ENCODE results near the gene ZNF324. TPM values are rescaled to one million over a fixed set of nuclear protein-coding genes. Genes with fewer than 3 reads are reported as not detected.

ZNF324 gene
- total RNA-seq, 3 donors from 2014 or later (not counting 1 experiment from before 2014, with no cell fraction given), result 21.3 to 23.7 (median 23.3) TPM

GRCh38 chr19:58514564-58515022 is 47.7 kb downstream of the ZNF324 start:
- Histone ChIP-seq H3K4me1 (ENCODE audit: control insufficient read depth, insufficient read depth, low read length) (peaks cover 44% of the 10 kb centered on the region), H3K4me3 (ENCODE audit: low read length) (no peak overlapping the region), H3K9me3 (ENCODE audit: control insufficient read depth, insufficient read depth, low read length) (no peaks in the 10 kb centered on the region), H3K27me3 (ENCODE audit: control insufficient read depth, insufficient read depth, low read length) (no peaks in the 10 kb centered on the region), H3K36me3 (ENCODE audit: control insufficient read depth, insufficient read depth, low read length) (peaks cover 16% of the 10 kb centered on the region), H3K27ac (ENCODE audit: low read length) (no peak overlapping the region)
- H3K36me3 Mint-ChIP-seq, result no peaks in the 10 kb centered on the region
- no peaks in the 10 kb centered on the region for H3K9me3 Mint-ChIP-seq
- peaks cover 15 to 48% of the 10 kb centered on the region in 2 donors for H3K4me1 Mint-ChIP-seq
- H3K4me3 Mint-ChIP-seq, result peak overlapping the region; percentile 47
- DNase-seq (peak in 1 of 2 donors; percentile 12), ATAC-seq (no peak)
- H3K27me3 Mint-ChIP-seq (ENCODE audit: low read depth in 2 of 2), result no peaks in the 10 kb centered on the region
- H3K27ac Mint-ChIP-seq, result peak overlapping the region; percentile 76 to 85
- intact Hi-C loops (cut with micrococcal nuclease), result loop anchor here (1.0 kb wide), 1 partner anchor 67 kb away; no protein-coding TSS in a partner anchor
- 83% methylated on average over 3 of the region's 3 CpGs for WGBS (ENCODE audit: insufficient coverage)
- TF ChIP-seq CTCF (IDR thresholded peaks at IDR 0.05), result no peak

GRCh38 chr19:58515259-58515658 is 48.4 kb downstream of the ZNF324 start:
- H3K9me3 Mint-ChIP-seq, result no peaks in the 10 kb centered on the region
- H3K27me3 Mint-ChIP-seq (ENCODE audit: low read depth in 2 of 2), result no peaks in the 10 kb centered on the region
- H3K27me3 ChIP-seq (ENCODE audit: control insufficient read depth, insufficient read depth, low read length), result no peaks in the 10 kb centered on the region
- H3K4me3 Mint-ChIP-seq, result peak overlapping the region; percentile 65
- no peaks in the 10 kb centered on the region for H3K36me3 Mint-ChIP-seq
- H3K4me1 Mint-ChIP-seq, result peaks cover 22 to 54% of the 10 kb centered on the region in 2 donors
- H3K36me3 ChIP-seq (ENCODE audit: control insufficient read depth, insufficient read depth, low read length), result peaks cover 16% of the 10 kb centered on the region
- no peak overlapping the region for H3K27ac ChIP-seq (ENCODE audit: low read length)
- H3K9me3 ChIP-seq (ENCODE audit: control insufficient read depth, insufficient read depth, low read length), result no peaks in the 10 kb centered on the region
- peaks cover 51% of the 10 kb centered on the region for H3K4me1 ChIP-seq (ENCODE audit: control insufficient read depth, insufficient read depth, low read length)
- H3K4me3 ChIP-seq (ENCODE audit: low read length), result no peak overlapping the region
- peak overlapping the region in 1 of 2 donors; percentile 23 for H3K27ac Mint-ChIP-seq
- no peak for DNase-seq
- intact Hi-C loops (cut with micrococcal nuclease), result no loop called here
- no peak for ATAC-seq
- WGBS (ENCODE audit: insufficient coverage), result 90% methylated on average over 2 of the region's 2 CpGs
- no peak for TF ChIP-seq CTCF (IDR thresholded peaks at IDR 0.05)

DNA sequence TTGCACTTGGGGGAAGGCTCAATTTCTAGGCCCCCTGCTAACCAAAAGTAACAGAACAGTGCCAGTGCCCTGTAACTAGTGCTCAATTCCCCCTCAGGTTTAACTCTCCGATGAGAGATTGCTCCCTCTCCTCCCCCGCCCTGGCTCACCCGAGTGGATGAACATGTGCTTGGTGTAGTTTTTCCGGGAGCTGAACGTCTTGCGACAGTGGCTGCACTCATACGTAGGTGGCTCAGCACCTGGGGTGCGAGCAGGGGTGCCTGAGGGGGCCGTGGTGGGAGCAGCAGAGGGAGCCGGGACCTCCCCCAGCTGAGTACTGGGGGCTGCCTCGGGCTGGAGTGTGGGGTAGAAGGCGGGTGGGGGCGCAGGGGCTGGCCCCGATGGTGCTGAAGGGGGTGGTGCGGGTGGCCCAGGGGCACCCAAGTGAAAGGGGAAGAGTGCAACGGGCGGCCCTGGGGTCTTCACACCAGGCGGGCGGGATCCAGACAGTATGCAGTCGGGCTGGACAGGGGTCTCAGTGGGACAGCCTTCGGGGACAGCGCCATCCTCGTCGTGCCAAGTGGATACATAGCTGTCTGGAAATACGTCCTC is 49.5 kb downstream of the ZNF324 start:
- H3K9me3 Mint-ChIP-seq, result no peaks in the 10 kb centered on the region
- no peak overlapping the region for H3K4me3 ChIP-seq (ENCODE audit: low read length)
- no peak overlapping the region for H3K4me3 Mint-ChIP-seq
- TF ChIP-seq CTCF (IDR thresholded peaks at IDR 0.05), result no peak
- H3K36me3 Mint-ChIP-seq, result no peaks in the 10 kb centered on the region
- H3K27ac ChIP-seq (ENCODE audit: low read length), result no peak overlapping the region
- ATAC-seq (no peak), DNase-seq (no peak)
- H3K4me1 Mint-ChIP-seq, result peaks cover 25 to 59% of the 10 kb centered on the region in 2 donors
- H3K4me1 ChIP-seq (ENCODE audit: control insufficient read depth, insufficient read depth, low read length), result peaks cover 52% of the 10 kb centered on the region
- 95% methylated on average over 25 of the region's 25 CpGs for WGBS (ENCODE audit: insufficient coverage)
- H3K27me3 ChIP-seq (ENCODE audit: control insufficient read depth, insufficient read depth, low read length), result no peaks in the 10 kb centered on the region
- no peaks in the 10 kb centered on the region for H3K27me3 Mint-ChIP-seq (ENCODE audit: low read depth in 2 of 2)
- intact Hi-C loops (cut with micrococcal nuclease), result no loop called here
- H3K9me3 ChIP-seq (ENCODE audit: control insufficient read depth, insufficient read depth, low read length), result no peaks in the 10 kb centered on the region
- peak overlapping the region in 1 of 2 donors; percentile 23 for H3K27ac Mint-ChIP-seq
- peaks cover 16% of the 10 kb centered on the region for H3K36me3 ChIP-seq (ENCODE audit: control insufficient read depth, insufficient read depth, low read length)
